K562 (cell line): Measurements from ENCODE around the gene CLPSL2. TPM values are rescaled to one million over a fixed set of nuclear protein-coding genes. Genes with fewer than 3 reads are reported as not detected.

Experiments
- ARID2 ChIP-seq: fragments of 450-650 bp; IDR thresholded peaks from 2 replicates; pipeline ENCODE4 v1.6.1; 2017; ENCODE audit warnings: antibody characterized with exemption, mild to moderate bottlenecking
- CBX3 ChIP-seq, 2 experiments: IDR thresholded peaks; 1 replicate in 1 of 2; 2 replicates in 1 of 2; pipeline ENCODE4 v1.6.1; 2012; ENCODE audit warnings: inconsistent platforms in 2 of 2, low read length in 2 of 2, borderline replicate concordance in 1 of 2, control low read depth in 1 of 2
- CLOCK ChIP-seq: fragments of 250-450 bp; sonication (Bioruptor Pico); IDR thresholded peaks from 2 replicates; pipeline ENCODE4 v1.4.0; 2020; ENCODE audit warnings: mild to moderate bottlenecking, moderate library complexity, borderline replicate concordance
- DMBX1 ChIP-seq: fragments of 250-450 bp; sonication (Bioruptor Pico); IDR thresholded peaks from 2 replicates; pipeline ENCODE4 v1.8.0; 2022; ENCODE audit warnings: inconsistent platforms, mild to moderate bottlenecking, moderate library complexity, borderline replicate concordance
- DPF2 ChIP-seq: fragments of 450-650 bp; IDR thresholded peaks from 2 replicates; pipeline ENCODE4 v1.6.1; 2016
- E2F6 ChIP-seq, 2 experiments: IDR thresholded peaks; 2 replicates each; pipeline ENCODE4 v1.6.1; 2011; ENCODE audit warnings: borderline replicate concordance in 1 of 2, control low read depth in 1 of 2, low read depth in 1 of 2, low read length in 1 of 2, mild to moderate bottlenecking in 1 of 2, mixed read lengths in 1 of 2, moderate library complexity in 1 of 2; ENCODE audit not compliant: insufficient read depth in 1 of 2, insufficient read length in 1 of 2, poor library complexity in 1 of 2, severe bottlenecking in 1 of 2; ENCODE audit errors: extremely low read depth in 1 of 2
- EGR1 ChIP-seq: fragments of 450-650 bp; conservative IDR thresholded peaks from 2 replicates; pipeline ENCODE4 v1.6.1; 2017; ENCODE audit warnings: mild to moderate bottlenecking
- FOXK1 ChIP-seq: sonication (generic); formaldehyde crosslinking; IDR thresholded peaks from 2 replicates; pipeline ENCODE4 v1.8.0; 2022; ENCODE audit warnings: missing genetic modification reagents, mild to moderate bottlenecking, borderline replicate concordance
- HMG20B ChIP-seq: fragments of 250-450 bp; sonication (Bioruptor Pico); IDR thresholded peaks from 2 replicates; pipeline ENCODE4 v1.5.0; 2021; ENCODE audit warnings: mild to moderate bottlenecking
- MCM2 ChIP-seq: fragments of 450-650 bp; IDR thresholded peaks from 2 replicates; pipeline ENCODE4 v1.6.1; 2017; ENCODE audit warnings: low read depth, mild to moderate bottlenecking
- MIER1 ChIP-seq: fragments of 450-650 bp; IDR thresholded peaks from 2 replicates; pipeline ENCODE4 v1.6.1; 2016; ENCODE audit warnings: antibody characterized with exemption, mild to moderate bottlenecking, low read depth
- NFE2L1 ChIP-seq: fragments of 450-650 bp; IDR thresholded peaks from 2 replicates; pipeline ENCODE4 v1.6.1; 2016; ENCODE audit warnings: missing genetic modification characterization, low read depth, mild to moderate bottlenecking, missing compliant biosample characterization, moderate library complexity, borderline replicate concordance
- NR1H2 ChIP-seq: sonication (generic); formaldehyde crosslinking; IDR thresholded peaks from 2 replicates; pipeline ENCODE4 v1.4.0; 2020; ENCODE audit warnings: mild to moderate bottlenecking, missing genetic modification reagents
- NR4A1 ChIP-seq, 2 experiments: fragments of 250-450 bp in 1 of 2; fragments of 450-650 bp in 1 of 2; sonication (Bioruptor Pico) in 1 of 2; IDR thresholded peaks; 2 replicates each; pipeline versions ENCODE4 v1.4.0 to v1.6.1; 2016 to 2020; ENCODE audit warnings: mild to moderate bottlenecking in 2 of 2, missing compliant biosample characterization in 1 of 2, missing genetic modification characterization in 1 of 2, moderate library complexity in 1 of 2
- ZBTB34 ChIP-seq: fragments of 250-450 bp; sonication (Bioruptor Pico); IDR thresholded peaks from 2 replicates; pipeline ENCODE4 v1.8.0; 2021; ENCODE audit warnings: mild to moderate bottlenecking, moderate library complexity
- ZNF146 ChIP-seq: IDR thresholded peaks from one replicate; pipeline ENCODE4 v1.6.1; 2018; ENCODE audit warnings: missing compliant biosample characterization; ENCODE audit not compliant: unreplicated experiment
- ZNF395 ChIP-seq: fragments of 200-800 bp; sonication (Bioruptor generic); IDR thresholded peaks from 2 replicates; pipeline ENCODE4 v1.6.1; 2017; ENCODE audit warnings: missing genetic modification characterization, missing compliant biosample characterization
- ZNF408 ChIP-seq: fragments of 250-450 bp; sonication (Bioruptor Pico); IDR thresholded peaks from 2 replicates; pipeline ENCODE4 v1.4.0; 2020; ENCODE audit warnings: low read depth, mild to moderate bottlenecking, moderate library complexity
- polyA plus RNA-seq, 8 experiments: library from polyadenylated mRNA; depleted of rRNA in 4 of 8; stranded (reverse) in 5 of 8; unstranded in 3 of 8; fragments of >200 nt; fragmentation: Nextera tagmentation in 2 of 8; fragmentation: Illumina TruSeq in 1 of 8; extraction: Ambion mirVana in 2 of 8; extraction: Trizol in 1 of 8; gene quantifications; 2 replicates each; pipeline versions ENCODE4 v1.2.1 to v1.2.3, GENCODE V29; 2011 to 2014; ENCODE audit warnings: inconsistent platforms in 1 of 8, missing spikeins in 1 of 8
- total RNA-seq, 7 experiments: library from RNA; depleted of rRNA in 6 of 7; stranded (reverse); fragments of >200 nt in 6 of 7; fragmentation: Illumina TruSeq in 2 of 7; extraction: Trizol in 2 of 7; gene quantifications; 2 replicates each; pipeline versions ENCODE4 v1.2.1 to v1.2.3, GENCODE V29; 2011 to 2021; ENCODE audit warnings: low replicate concordance in 1 of 7

CLPSL2 gene
- total and polyA plus RNA-seq, 9 of the 15 experiments (the other 6 are each of a cell fraction or from before 2014, with no cell fraction given), result not detected

- TF ChIP-seq CLOCK (CRISPR knock-in tag) (no peak), FOXK1 (CRISPR knock-in tag) (no peak), MCM2 (no peak), EGR1 (no peak), DMBX1 (CRISPR knock-in tag) (peak; percentile 87), NR1H2 (CRISPR knock-in tag) (no peak), NR4A1 (CRISPR knock-in tag; IDR thresholded peaks at IDR 0.05) (peak; percentile 88; the same call in 1 of the 2 replicates), NR4A1 (tag; IDR thresholded peaks at IDR 0.05) (peak; percentile 90), DPF2 (no peak; the same call in none of the 2 replicates), CBX3 (IDR thresholded peaks at IDR 0.05; ENCODE audit: borderline replicate concordance in 1 of 2, low read length in 2 of 2) (peak in 1 of 2 experiments; percentile 75; a peak in 2 of 3 replicates), ZNF146 (CRISPR knock-in tag) (no peak), HMG20B (no peak), E2F6 (IDR thresholded peaks at IDR 0.05; ENCODE audit: borderline replicate concordance in 1 of 2, extremely low read depth in 1 of 2, insufficient read depth in 1 of 2, insufficient read length in 1 of 2, low read depth in 1 of 2, low read length in 1 of 2, poor library complexity in 1 of 2, severe bottlenecking in 1 of 2) (peak; percentile 97 to 98), ARID2 (no peak), NFE2L1 (no peak), ZNF408 (CRISPR knock-in tag) (no peak), ZNF395 (CRISPR knock-in tag) (peak; percentile 88), ZBTB34 (CRISPR knock-in tag) (no peak), MIER1 (no peak; the same call in 1 of the 2 replicates)
These were observed 48.3 kb upstream of the CLPSL2 start (continued) for GRCh38 chr6:35727935-35728682.
